Activated CD8-positive, alpha-beta memory T cell treated with anti-CD3 and anti-CD28 coated beads, Interleukin-2, amount 10 ng/mL, durations not matched to agents 7 days and 5 days (primary cell): Measurements from ENCODE around the gene MYH10. TPM values are rescaled to one million over a fixed set of nuclear protein-coding genes. Genes with fewer than 3 reads are reported as not detected.

Experiments
- ATAC-seq: fragments of 150-1000 bp; cut with Tn5 transposase; one replicate; pipeline ENCODE4 v1.10.0; 2021; ENCODE audit warnings: moderate library complexity
- CTCF ChIA-PET: fragments of 350-600 bp; sonication (Branson Sonifier 250); formaldehyde crosslinking; loops from one replicate; lab custom pipeline; 2021; ENCODE audit warnings: antibody characterized with exemption; lab: Charles Lee
- DNase-seq: peaks from one replicate; pipeline ENCODE4 v3.0.0-alpha.2; 2020
- H3K27ac Mint-ChIP-seq: one replicate; pipeline ENCODE4 v1.8.0; 2021; ENCODE audit warnings: mild to moderate bottlenecking, mixed read lengths
- H3K27me3 Mint-ChIP-seq: one replicate; pipeline ENCODE4 v1.8.0; 2021; ENCODE audit warnings: mixed read lengths
- H3K36me3 Mint-ChIP-seq: one replicate; pipeline ENCODE4 v1.8.0; 2021; ENCODE audit warnings: mild to moderate bottlenecking, mixed read lengths
- H3K4me1 Mint-ChIP-seq: one replicate; pipeline ENCODE4 v1.8.0; 2021; ENCODE audit warnings: mixed read lengths
- H3K4me3 Mint-ChIP-seq: one replicate; pipeline ENCODE4 v1.8.0; 2021; ENCODE audit warnings: mild to moderate bottlenecking, moderate library complexity, mixed read lengths
- H3K9me3 Mint-ChIP-seq: one replicate; pipeline ENCODE4 v1.8.0; 2022; ENCODE audit warnings: low read depth, mixed read lengths
- total RNA-seq, 2 experiments: library from RNA; stranded (reverse); gene quantifications; one replicate each; pipeline ENCODE4 v1.2.3, GENCODE V29; 2021

MYH10 gene
- total RNA-seq, 2 experiments from 2014 or later = 8.1 to 30.4 TPM

- no peak overlapping the region for H3K27ac Mint-ChIP-seq
Observed at GRCh38 chr17:8475227-8475626, 155.3 kb downstream of the MYH10 start.

DNA sequence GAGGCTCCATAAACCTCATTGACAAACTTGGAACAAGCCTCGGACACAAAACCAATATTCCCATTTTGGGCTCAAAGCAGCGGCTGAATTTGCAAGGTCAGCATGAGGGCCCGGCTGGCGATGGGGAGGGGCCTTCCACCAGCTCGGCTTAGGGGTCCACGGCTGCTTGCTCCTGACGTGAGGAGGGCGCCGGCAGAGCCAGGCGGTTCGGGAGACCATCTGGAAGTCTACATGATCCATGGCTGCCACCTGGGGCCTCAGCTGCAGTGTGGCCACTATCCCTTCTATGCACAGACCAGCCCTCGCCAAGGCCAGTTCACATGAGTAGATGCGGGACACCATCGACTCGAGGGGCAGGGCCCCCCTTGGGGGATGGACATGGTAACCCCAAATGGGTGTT, 155.7 kb downstream of the MYH10 start:
- no peaks in the 10 kb centered on the region for H3K4me1 Mint-ChIP-seq
- DNase-seq = no peak
- no peaks in the 10 kb centered on the region for H3K9me3 Mint-ChIP-seq
- H3K27me3 Mint-ChIP-seq = no peaks in the 10 kb centered on the region
- peaks cover 32% of the 10 kb centered on the region for H3K36me3 Mint-ChIP-seq
- H3K27ac Mint-ChIP-seq = no peak overlapping the region
- CTCF ChIA-PET = no interaction called here
- no peak for ATAC-seq
- no peak overlapping the region for H3K4me3 Mint-ChIP-seq

More at GRCh38 chr17:8475227-8475626, 155.3 kb downstream of the MYH10 start:
- Mint-ChIP-seq H3K4me1 (no peaks in the 10 kb centered on the region), H3K36me3 (peaks cover 33% of the 10 kb centered on the region), H3K4me3 (no peak overlapping the region), H3K27me3 (no peaks in the 10 kb centered on the region), H3K9me3 (no peaks in the 10 kb centered on the region)
- DNase-seq (no peak), ATAC-seq (no peak)
- CTCF ChIA-PET = no interaction called here

GRCh38 chr17:8473451-8474192, 156.9 kb downstream of the MYH10 start:
- H3K4me3 Mint-ChIP-seq = no peak overlapping the region
- no peak for DNase-seq
- no peaks in the 10 kb centered on the region for H3K9me3 Mint-ChIP-seq
- no peak for ATAC-seq
- no peaks in the 10 kb centered on the region for H3K27me3 Mint-ChIP-seq
- peaks cover 24% of the 10 kb centered on the region for H3K36me3 Mint-ChIP-seq
- no peak overlapping the region for H3K27ac Mint-ChIP-seq
- H3K4me1 Mint-ChIP-seq = no peaks in the 10 kb centered on the region
- CTCF ChIA-PET = no interaction called here

DNA sequence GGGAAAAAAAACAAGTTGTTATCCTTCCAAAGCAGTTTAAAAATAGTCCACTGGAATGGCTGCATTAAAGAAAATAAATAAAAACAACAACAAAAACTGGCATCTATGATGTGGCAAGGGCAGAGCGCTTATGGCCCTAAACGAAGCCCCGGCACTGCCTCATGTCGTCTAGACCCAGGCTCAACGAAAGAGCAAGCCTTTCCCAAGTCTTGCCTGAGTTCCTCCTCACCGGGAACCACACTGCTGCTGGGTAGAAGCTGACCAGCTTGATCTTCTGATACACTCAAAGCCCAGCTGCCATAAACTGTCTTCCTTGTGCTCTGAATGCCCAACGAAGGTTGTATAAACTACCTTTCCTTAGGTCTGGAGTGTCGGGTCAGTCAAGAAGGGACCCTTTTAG, 157.9 kb downstream of the MYH10 start:
- no peak overlapping the region for H3K27ac Mint-ChIP-seq
- H3K36me3 Mint-ChIP-seq = peaks cover 29% of the 10 kb centered on the region
- DNase-seq (no peak), ATAC-seq (no peak)
- H3K4me3 Mint-ChIP-seq = no peak overlapping the region
- no peaks in the 10 kb centered on the region for H3K9me3 Mint-ChIP-seq
- no peaks in the 10 kb centered on the region for H3K27me3 Mint-ChIP-seq
- CTCF ChIA-PET = no interaction called here
- H3K4me1 Mint-ChIP-seq = no peaks in the 10 kb centered on the region

- peaks cover 31% of the 10 kb centered on the region for H3K36me3 Mint-ChIP-seq
- CTCF ChIA-PET = no interaction called here
Observed at GRCh38 chr17:8470447-8471047, 160.0 kb downstream of the MYH10 start.

GRCh38 chr17:8469964-8470363, 160.6 kb downstream of the MYH10 start:
- no peak for DNase-seq
- Mint-ChIP-seq H3K27ac (no peak overlapping the region), H3K27me3 (no peaks in the 10 kb centered on the region), H3K9me3 (no peaks in the 10 kb centered on the region), H3K4me3 (no peak overlapping the region), H3K4me1 (no peaks in the 10 kb centered on the region), H3K36me3 (peaks cover 26% of the 10 kb centered on the region)
- CTCF ChIA-PET = no interaction called here
- no peak for ATAC-seq

More at GRCh38 chr17:8470447-8471047, 160.0 kb downstream of the MYH10 start:
- no peaks in the 10 kb centered on the region for H3K27me3 Mint-ChIP-seq
- no peak for DNase-seq
- no peak for ATAC-seq
- H3K4me1 Mint-ChIP-seq = no peaks in the 10 kb centered on the region
- no peaks in the 10 kb centered on the region for H3K9me3 Mint-ChIP-seq
- H3K4me3 Mint-ChIP-seq = no peak overlapping the region
- H3K27ac Mint-ChIP-seq = no peak overlapping the region

DNA sequence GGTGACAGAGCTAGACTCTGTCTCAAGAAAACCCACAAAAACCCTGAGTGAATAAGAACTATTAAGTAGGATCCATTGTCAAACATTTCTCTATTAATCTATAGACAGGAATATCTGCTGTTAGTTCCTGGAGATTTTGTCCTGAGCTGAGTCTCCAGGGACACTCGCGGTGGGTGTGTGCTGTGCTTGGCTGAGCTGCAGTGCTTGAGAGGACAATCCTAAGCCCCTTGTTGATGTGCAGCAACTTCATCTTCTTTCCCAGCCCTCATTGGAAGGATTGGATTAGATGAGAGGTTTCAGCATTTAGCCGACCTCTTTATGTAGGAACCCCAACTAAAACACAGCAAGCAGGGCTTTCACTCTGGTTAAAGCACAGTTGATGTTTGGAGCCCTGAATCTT, 161.5 kb downstream of the MYH10 start:
- peaks cover 22% of the 10 kb centered on the region for H3K36me3 Mint-ChIP-seq
- H3K4me1 Mint-ChIP-seq = no peaks in the 10 kb centered on the region
- H3K27me3 Mint-ChIP-seq = no peaks in the 10 kb centered on the region
- H3K4me3 Mint-ChIP-seq = no peak overlapping the region
- no peak overlapping the region for H3K27ac Mint-ChIP-seq
- H3K9me3 Mint-ChIP-seq = no peaks in the 10 kb centered on the region
- CTCF ChIA-PET = no interaction called here
- ATAC-seq = no peak
- DNase-seq = no peak

GRCh38 chr17:8468127-8468526, 162.4 kb downstream of the MYH10 start:
- no peaks in the 10 kb centered on the region for H3K9me3 Mint-ChIP-seq
- H3K27ac Mint-ChIP-seq = no peak overlapping the region
- H3K4me1 Mint-ChIP-seq = no peaks in the 10 kb centered on the region
- CTCF ChIA-PET = interaction anchor here (1.4 kb wide), 1 partner anchor 58 kb away, joined by 4 read pairs; no protein-coding TSS in a partner anchor
- H3K27me3 Mint-ChIP-seq = no peaks in the 10 kb centered on the region
- peaks cover 18% of the 10 kb centered on the region for H3K36me3 Mint-ChIP-seq
- DNase-seq (no peak), ATAC-seq (no peak)
- no peak overlapping the region for H3K4me3 Mint-ChIP-seq

- CTCF ChIA-PET = interaction anchor here (1.4 kb wide), 1 partner anchor 58 kb away, joined by 4 read pairs; no protein-coding TSS in a partner anchor
Observed at GRCh38 chr17:8467527-8467926, 163.0 kb downstream of the MYH10 start.

DNA sequence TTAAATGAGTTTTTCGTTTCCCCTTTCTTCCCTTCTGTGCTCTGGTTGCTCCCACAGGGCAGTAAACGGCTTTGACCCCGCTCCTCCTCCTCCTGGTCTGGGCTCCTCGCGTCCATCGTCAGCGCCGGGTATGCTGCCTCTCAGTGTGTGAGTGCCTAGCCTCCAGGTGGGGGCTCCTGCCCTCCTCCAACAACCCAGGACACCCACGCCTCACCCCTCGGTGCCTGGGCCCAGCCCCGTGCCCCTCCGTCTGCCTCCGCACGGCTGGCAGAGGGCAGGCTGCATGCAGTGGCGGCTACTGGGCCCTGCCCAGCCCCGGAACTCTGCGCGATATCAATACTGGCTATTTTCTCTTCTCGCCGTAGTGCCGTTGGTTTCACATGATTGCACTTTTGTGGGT, 163.7 kb downstream of the MYH10 start:
- no peak overlapping the region for H3K4me3 Mint-ChIP-seq
- ATAC-seq = no peak
- no peaks in the 10 kb centered on the region for H3K9me3 Mint-ChIP-seq
- H3K36me3 Mint-ChIP-seq = peaks cover 22% of the 10 kb centered on the region
- CTCF ChIA-PET = no interaction called here
- no peaks in the 10 kb centered on the region for H3K27me3 Mint-ChIP-seq
- DNase-seq = no peak
- H3K27ac Mint-ChIP-seq = no peak overlapping the region
- no peaks in the 10 kb centered on the region for H3K4me1 Mint-ChIP-seq

More at GRCh38 chr17:8467527-8467926, 163.0 kb downstream of the MYH10 start:
- Mint-ChIP-seq H3K9me3 (no peaks in the 10 kb centered on the region), H3K36me3 (peaks cover 19% of the 10 kb centered on the region), H3K27me3 (no peaks in the 10 kb centered on the region), H3K4me3 (no peak overlapping the region), H3K4me1 (no peaks in the 10 kb centered on the region), H3K27ac (no peak overlapping the region)
- ATAC-seq = no peak
- no peak for DNase-seq

GRCh38 chr17:8466456-8466855, 164.1 kb downstream of the MYH10 start:
- no peaks in the 10 kb centered on the region for H3K4me1 Mint-ChIP-seq
- peaks cover 25% of the 10 kb centered on the region for H3K36me3 Mint-ChIP-seq
- H3K27me3 Mint-ChIP-seq = no peaks in the 10 kb centered on the region
- no peaks in the 10 kb centered on the region for H3K9me3 Mint-ChIP-seq
- DNase-seq (no peak), ATAC-seq (no peak)
- no peak overlapping the region for H3K27ac Mint-ChIP-seq
- H3K4me3 Mint-ChIP-seq = no peak overlapping the region
- CTCF ChIA-PET = no interaction called here

DNA sequence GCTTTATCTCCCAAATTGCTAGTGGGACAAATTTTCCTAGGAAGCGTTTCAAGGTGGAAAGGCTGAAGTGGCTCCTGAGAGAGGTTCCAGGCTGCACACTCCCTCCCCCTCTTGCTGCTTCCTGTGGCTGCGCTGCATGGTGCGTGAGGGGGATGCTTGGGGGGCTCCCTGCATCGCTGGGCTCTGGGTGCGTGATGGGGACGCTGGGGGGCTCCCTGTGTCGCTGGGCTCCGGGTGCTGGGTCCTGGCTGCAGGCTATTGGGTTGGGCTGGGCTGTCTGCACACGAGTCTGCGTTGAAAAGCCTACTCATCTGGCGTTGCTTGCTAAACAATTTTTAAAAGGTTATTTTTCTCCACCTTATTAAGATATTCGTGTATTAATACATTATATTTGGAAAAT, 164.8 kb downstream of the MYH10 start:
- CTCF ChIA-PET = no interaction called here
- no peak overlapping the region for H3K4me3 Mint-ChIP-seq
- H3K27ac Mint-ChIP-seq = no peak overlapping the region
- DNase-seq (no peak), ATAC-seq (no peak)
- H3K27me3 Mint-ChIP-seq = no peaks in the 10 kb centered on the region
- peaks cover 25% of the 10 kb centered on the region for H3K36me3 Mint-ChIP-seq
- no peaks in the 10 kb centered on the region for H3K9me3 Mint-ChIP-seq
- no peaks in the 10 kb centered on the region for H3K4me1 Mint-ChIP-seq

DNA sequence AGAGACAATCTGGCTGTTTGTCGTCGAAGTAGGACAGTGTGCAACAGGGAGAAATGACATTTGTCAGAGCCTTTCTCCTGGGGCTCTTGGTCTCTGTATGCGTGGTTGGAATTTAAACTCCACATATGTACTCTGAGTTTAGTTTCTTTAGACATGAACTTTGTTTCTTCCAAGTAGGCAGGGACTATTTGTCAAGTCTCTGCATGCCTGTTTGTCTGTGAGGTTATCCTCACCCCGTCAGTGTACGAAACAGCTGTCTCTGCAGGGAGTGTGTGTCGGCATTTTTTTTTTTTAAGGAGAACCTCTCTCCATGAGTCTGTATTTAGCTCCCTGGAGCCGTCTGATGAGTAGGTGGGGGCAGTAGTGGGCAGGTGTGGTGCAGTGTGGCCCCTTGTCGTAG, 165.2 kb downstream of the MYH10 start:
- H3K4me1 Mint-ChIP-seq = no peaks in the 10 kb centered on the region
- H3K9me3 Mint-ChIP-seq = no peaks in the 10 kb centered on the region
- peaks cover 25% of the 10 kb centered on the region for H3K36me3 Mint-ChIP-seq
- ATAC-seq (no peak), DNase-seq (no peak)
- H3K4me3 Mint-ChIP-seq = no peak overlapping the region
- H3K27ac Mint-ChIP-seq = no peak overlapping the region
- H3K27me3 Mint-ChIP-seq = no peaks in the 10 kb centered on the region
- CTCF ChIA-PET = no interaction called here

DNA sequence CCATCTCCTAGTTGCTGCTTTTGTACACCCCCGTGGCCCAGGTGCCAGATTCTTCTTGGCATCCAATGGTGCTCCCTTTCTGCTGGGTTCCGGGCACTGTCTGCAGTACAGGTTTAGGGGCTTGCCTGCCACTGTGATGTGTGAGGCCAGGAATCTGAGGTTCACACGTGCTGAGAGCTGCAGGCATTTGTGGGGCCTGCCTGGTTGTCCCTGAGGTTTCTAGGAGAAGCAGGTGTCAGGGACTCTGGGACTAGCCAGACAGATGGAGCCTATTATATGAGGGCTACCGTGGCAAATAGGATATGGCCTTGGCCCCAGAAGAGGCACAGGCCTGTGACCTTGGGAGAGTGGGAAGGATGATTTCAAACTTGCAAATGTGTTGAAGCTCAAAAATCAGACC, 165.6 kb downstream of the MYH10 start:
- H3K27ac Mint-ChIP-seq = no peak overlapping the region
- no peak overlapping the region for H3K4me3 Mint-ChIP-seq
- H3K9me3 Mint-ChIP-seq = no peaks in the 10 kb centered on the region
- DNase-seq = no peak
- no peak for ATAC-seq
- peaks cover 26% of the 10 kb centered on the region for H3K36me3 Mint-ChIP-seq
- H3K27me3 Mint-ChIP-seq = no peaks in the 10 kb centered on the region
- H3K4me1 Mint-ChIP-seq = no peaks in the 10 kb centered on the region
- CTCF ChIA-PET = no interaction called here
